Omental fat pad (tissue), 4 donors: Measurements from ENCODE around the gene HS1BP3. TPM values are rescaled to one million over a fixed set of nuclear protein-coding genes. Genes with fewer than 3 reads are reported as not detected.

Source experiments
- ATAC-seq: fragments of 150-250 bp; one replicate; pipeline ENCODE4 v1.9.1; 2016; ENCODE audit warnings: mild to moderate bottlenecking, moderate library complexity; ENCODE audit not compliant: low FRiP score
- DNase-seq: peaks from one replicate; pipeline ENCODE4 v3.0.0-alpha.2; 2019; ENCODE audit warnings: low spot score
- CTCF ChIP-seq, 3 donors: fragments of 450-650 bp; IDR thresholded peaks; one replicate each; pipeline ENCODE4 v1.5.1; 2016 to 2017; ENCODE audit warnings: antibody characterized with exemption in 3 of 3, mild to moderate bottlenecking in 3 of 3, moderate library complexity in 2 of 3
- total RNA-seq, 4 donors: library from RNA; depleted of rRNA; stranded (reverse); fragments of >200 nt; gene quantifications; one replicate each; pipeline ENCODE4 v1.1.0, GENCODE V29; 2016

HS1BP3 gene
- total RNA-seq, 4 donors from 2014 or later: 17.7 to 30.3 (median 22.8) TPM

GRCh38 chr2:20623241-20623640 lies 27.7 kb downstream of the HS1BP3 start:
- TF ChIP-seq CTCF (IDR thresholded peaks at IDR 0.05): no peak
- no peak for ATAC-seq
- no peak for DNase-seq

GRCh38 chr2:20622731-20623130 lies 28.2 kb downstream of the HS1BP3 start:
- DNase-seq: no peak
- TF ChIP-seq CTCF (IDR thresholded peaks at IDR 0.05): no peak
- no peak for ATAC-seq

GRCh38 chr2:20622296-20622686 lies 28.6 kb downstream of the HS1BP3 start:
- DNase-seq (no peak), ATAC-seq (no peak)
- no peak for TF ChIP-seq CTCF (IDR thresholded peaks at IDR 0.05)

GRCh38 chr2:20621366-20622295 lies 29.3 kb downstream of the HS1BP3 start:
- DNase-seq (no peak), ATAC-seq (no peak)
- no peak for TF ChIP-seq CTCF (IDR thresholded peaks at IDR 0.05)

GRCh38 chr2:20620696-20621365 lies 30.1 kb downstream of the HS1BP3 start:
- no peak for DNase-seq
- no peak for ATAC-seq
- TF ChIP-seq CTCF (IDR thresholded peaks at IDR 0.05): no peak

GRCh38 chr2:20620271-20620681 lies 30.6 kb downstream of the HS1BP3 start:
- TF ChIP-seq CTCF (IDR thresholded peaks at IDR 0.05): no peak
- DNase-seq: no peak
- ATAC-seq: no peak
